Right atrium auricular region (tissue), 2 donors: ENCODE measurements around the gene UBTD1. TPM values are rescaled to one million over a fixed set of nuclear protein-coding genes. Genes with fewer than 3 reads are reported as not detected.
"Not testable (repeated sequence)": the region's sequence is repeated elsewhere in the genome, so short reads cannot be mapped to it uniquely, and the experiment has no call there.

Source experiments
- DNase-seq: peaks from one replicate; pipeline ENCODE4 v3.0.0-alpha.2; 2019; ENCODE audit warnings: low spot score
- H3K27ac ChIP-seq, 2 donors: fragments of 200-600 bp; sonication (generic); 1 replicate in 1 of 2; 2 replicates in 1 of 2; pipeline ENCODE4 v1.5.1; 2016 to 2019
- H3K27me3 ChIP-seq, 2 donors: fragments of 200-600 bp; sonication (generic); one replicate each; pipeline versions ENCODE4 v1.5.1 to v1.6.0; 2017 to 2019
- H3K36me3 ChIP-seq: fragments of 200-600 bp; sonication (generic); one replicate; pipeline ENCODE4 v1.5.1; 2016
- H3K4me1 ChIP-seq, 2 donors: fragments of 200-600 bp; sonication (generic); one replicate each; pipeline versions ENCODE4 v1.5.1 to v1.6.0; 2017 to 2019
- H3K4me3 ChIP-seq, 2 donors: fragments of 200-600 bp; sonication (generic); 1 replicate in 1 of 2; 2 replicates in 1 of 2; pipeline ENCODE4 v1.5.1; 2017 to 2019; ENCODE audit warnings: mild to moderate bottlenecking in 1 of 2, moderate library complexity in 1 of 2
- H3K9me3 ChIP-seq, 2 donors: fragments of 200-600 bp; sonication (generic); one replicate each; pipeline ENCODE4 v1.5.1; 2019
- total RNA-seq, 2 donors: library from RNA; depleted of rRNA; stranded (reverse); fragments of >200 nt; gene quantifications; one replicate each; pipeline ENCODE4 v1.1.0, GENCODE V29; 2016
- TF ChIP-seq, protein P1 (sequence below), 2 donors: fragments of 200-600 bp; sonication (generic); IDR thresholded peaks; one replicate each; pipeline ENCODE4 v1.5.1; 2019; ENCODE audit warnings: antibody characterized with exemption in 2 of 2

Gene UBTD1
- total RNA-seq, 2 donors from 2014 or later: 26.7 to 30.7 TPM

DNA sequence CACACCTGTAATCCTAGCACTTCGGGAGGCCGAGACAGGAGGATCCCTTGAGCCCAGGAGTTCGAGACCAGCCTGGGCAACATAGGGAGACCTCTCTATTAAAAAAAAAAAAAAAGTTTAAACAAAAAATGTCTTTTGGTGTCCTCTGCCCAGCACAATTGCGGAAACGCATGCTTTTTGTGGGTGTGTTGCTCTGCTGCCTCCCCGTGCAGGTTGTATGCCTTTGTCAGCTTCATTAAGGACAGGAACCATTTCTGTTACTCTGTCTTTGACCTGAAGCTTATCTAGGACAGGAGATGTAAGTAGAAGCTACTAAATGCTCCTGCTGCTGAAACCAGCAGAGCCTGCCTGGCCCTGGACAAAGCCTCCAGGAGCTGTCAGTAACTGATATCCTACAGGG is 52.5 kb downstream of the UBTD1 start:
- no peak for DNase-seq
- no peak overlapping the region for H3K27ac ChIP-seq

DNA sequence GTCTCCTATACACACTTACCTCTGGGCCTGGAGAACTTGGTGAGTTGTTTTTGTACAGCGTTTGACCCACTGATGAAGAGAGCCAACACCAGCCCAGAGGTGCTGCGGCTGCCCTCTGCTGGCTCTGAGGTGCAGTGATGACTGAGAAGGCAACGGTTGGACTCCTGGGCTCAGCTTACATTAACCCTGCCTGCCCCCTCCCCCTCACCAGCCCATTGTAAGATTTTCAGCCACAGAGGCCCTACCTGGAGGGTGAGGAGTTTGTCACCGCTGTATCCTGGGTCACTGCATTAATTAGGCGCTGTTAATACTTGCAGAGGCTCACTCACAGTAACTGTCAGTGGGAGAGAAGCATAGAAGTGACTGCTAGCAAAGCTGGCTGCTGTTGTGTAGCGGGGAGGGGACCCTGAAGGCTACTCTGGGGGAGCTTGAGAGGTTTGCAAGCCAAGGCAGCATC is 54.9 kb downstream of the UBTD1 start:
- TF ChIP-seq, protein P1, sequence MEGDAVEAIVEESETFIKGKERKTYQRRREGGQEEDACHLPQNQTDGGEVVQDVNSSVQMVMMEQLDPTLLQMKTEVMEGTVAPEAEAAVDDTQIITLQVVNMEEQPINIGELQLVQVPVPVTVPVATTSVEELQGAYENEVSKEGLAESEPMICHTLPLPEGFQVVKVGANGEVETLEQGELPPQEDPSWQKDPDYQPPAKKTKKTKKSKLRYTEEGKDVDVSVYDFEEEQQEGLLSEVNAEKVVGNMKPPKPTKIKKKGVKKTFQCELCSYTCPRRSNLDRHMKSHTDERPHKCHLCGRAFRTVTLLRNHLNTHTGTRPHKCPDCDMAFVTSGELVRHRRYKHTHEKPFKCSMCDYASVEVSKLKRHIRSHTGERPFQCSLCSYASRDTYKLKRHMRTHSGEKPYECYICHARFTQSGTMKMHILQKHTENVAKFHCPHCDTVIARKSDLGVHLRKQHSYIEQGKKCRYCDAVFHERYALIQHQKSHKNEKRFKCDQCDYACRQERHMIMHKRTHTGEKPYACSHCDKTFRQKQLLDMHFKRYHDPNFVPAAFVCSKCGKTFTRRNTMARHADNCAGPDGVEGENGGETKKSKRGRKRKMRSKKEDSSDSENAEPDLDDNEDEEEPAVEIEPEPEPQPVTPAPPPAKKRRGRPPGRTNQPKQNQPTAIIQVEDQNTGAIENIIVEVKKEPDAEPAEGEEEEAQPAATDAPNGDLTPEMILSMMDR (IDR thresholded peaks at IDR 0.05): peak; percentile 56 to 87

More for the DNA sequence above, 52.5 kb downstream of the UBTD1 start:
- no peaks in the 10 kb centered on the region for H3K27me3 ChIP-seq
- no peaks in the 10 kb centered on the region for H3K9me3 ChIP-seq
- H3K4me3 ChIP-seq: no peak overlapping the region
- H3K4me1 ChIP-seq: peaks cover 0 to 52% of the 10 kb centered on the region in 2 donors
- H3K36me3 ChIP-seq: no peaks in the 10 kb centered on the region
- TF ChIP-seq, protein P1 (IDR thresholded peaks at IDR 0.05): no peak

DNA sequence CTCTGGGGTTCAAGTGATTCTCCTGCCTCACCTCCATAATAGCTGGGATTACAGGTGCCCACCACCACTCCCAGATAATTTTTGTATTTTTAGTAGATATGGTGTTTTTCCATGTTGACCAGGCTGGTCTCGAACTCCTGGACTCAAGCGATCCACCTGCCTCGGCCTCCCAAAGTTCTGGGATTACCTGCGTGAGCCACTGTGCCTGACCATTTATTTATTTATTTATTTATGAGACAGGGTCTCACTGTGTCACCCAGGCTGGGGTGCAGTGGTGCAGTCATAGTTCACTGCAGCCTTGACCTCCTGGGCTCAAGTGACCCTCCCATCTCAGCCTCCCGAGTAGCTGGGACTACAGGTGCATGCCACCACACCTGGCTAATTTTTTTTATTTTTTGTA is 55.6 kb downstream of the UBTD1 start:
- H3K9me3 ChIP-seq, H3K27ac ChIP-seq, H3K36me3 ChIP-seq, DNase-seq, H3K27me3 ChIP-seq, H3K4me3 ChIP-seq: not testable (repeated sequence)
- H3K4me1 ChIP-seq: peaks cover 0 to 24% of the 10 kb centered on the region in 2 donors

More for the DNA sequence above, 54.9 kb downstream of the UBTD1 start:
- no peak overlapping the region for H3K27ac ChIP-seq
- no peaks in the 10 kb centered on the region for H3K9me3 ChIP-seq
- no peaks in the 10 kb centered on the region for H3K27me3 ChIP-seq
- H3K4me1 ChIP-seq: peaks cover 0 to 31% of the 10 kb centered on the region in 2 donors
- DNase-seq: peak; percentile 78
- H3K4me3 ChIP-seq: no peak overlapping the region
- H3K36me3 ChIP-seq: no peaks in the 10 kb centered on the region

DNA sequence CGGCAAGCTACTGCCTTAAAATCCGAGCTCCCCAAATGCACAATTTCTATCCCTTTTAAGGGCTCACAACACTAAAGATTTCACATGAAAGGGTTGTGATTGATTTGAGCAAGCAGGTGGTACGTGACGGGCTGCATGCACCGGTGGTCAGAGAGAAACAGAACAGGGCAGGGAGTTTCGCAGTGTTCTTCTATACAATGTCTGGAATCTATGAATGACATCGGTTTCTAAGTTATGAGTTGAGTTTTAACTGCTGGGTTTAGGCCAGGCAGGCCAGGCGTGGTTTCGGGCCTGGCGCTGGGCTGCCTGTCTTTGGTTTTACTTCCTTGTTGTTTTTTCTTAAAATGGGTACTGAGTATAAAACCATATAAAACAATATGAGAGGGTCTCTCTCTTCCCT is 56.8 kb downstream of the UBTD1 start:
- not testable (repeated sequence) for H3K27ac ChIP-seq, H3K27me3 ChIP-seq, H3K4me3 ChIP-seq, DNase-seq, H3K36me3 ChIP-seq, H3K9me3 ChIP-seq
- H3K4me1 ChIP-seq: peaks cover 0 to 12% of the 10 kb centered on the region in 2 donors

DNA sequence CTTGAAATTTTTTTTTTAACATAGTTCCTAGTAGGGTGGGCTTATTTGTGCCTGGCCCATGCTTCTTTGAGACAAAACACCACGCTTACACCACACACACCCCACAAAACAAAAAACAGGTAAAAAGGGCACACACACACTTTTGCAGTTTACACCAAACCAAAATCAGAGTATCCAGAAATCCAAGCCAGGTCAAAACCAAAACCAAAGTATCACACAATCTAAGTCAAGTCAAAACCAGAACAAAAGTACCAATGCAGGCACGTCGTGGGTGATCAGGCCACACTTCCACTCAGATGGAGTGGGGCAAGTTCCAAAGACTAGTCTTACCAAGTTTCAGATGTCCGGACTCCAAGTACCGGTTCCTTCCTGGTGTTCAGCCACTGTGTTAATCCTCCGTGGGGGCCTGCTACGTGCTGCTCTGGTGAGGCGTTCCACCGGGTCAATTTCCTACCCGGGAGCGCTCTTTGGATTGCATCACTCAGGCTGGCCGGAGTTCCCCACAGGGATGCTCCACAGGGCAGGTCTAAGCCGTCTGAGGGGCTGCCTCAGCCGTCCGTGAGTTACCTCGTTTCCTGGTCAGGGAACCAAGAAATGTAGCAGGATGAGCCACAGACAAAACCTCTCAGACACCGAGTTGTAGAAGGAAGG is 62.1 kb downstream of the UBTD1 start:
- H3K36me3 ChIP-seq, H3K4me3 ChIP-seq, H3K4me1 ChIP-seq, H3K27me3 ChIP-seq, DNase-seq, H3K9me3 ChIP-seq, H3K27ac ChIP-seq: not testable (repeated sequence)

GRCh38 chr10:97561386-97562077 is 62.8 kb downstream of the UBTD1 start:
- not testable (repeated sequence) for H3K36me3 ChIP-seq, H3K4me1 ChIP-seq, H3K27ac ChIP-seq, H3K9me3 ChIP-seq, H3K27me3 ChIP-seq, DNase-seq, H3K4me3 ChIP-seq

- not testable (repeated sequence) for DNase-seq, H3K4me1 ChIP-seq, H3K36me3 ChIP-seq, H3K4me3 ChIP-seq, H3K9me3 ChIP-seq, H3K27ac ChIP-seq, H3K27me3 ChIP-seq
These were observed 63.6 kb downstream of the UBTD1 start for GRCh38 chr10:97562329-97562728.

DNA sequence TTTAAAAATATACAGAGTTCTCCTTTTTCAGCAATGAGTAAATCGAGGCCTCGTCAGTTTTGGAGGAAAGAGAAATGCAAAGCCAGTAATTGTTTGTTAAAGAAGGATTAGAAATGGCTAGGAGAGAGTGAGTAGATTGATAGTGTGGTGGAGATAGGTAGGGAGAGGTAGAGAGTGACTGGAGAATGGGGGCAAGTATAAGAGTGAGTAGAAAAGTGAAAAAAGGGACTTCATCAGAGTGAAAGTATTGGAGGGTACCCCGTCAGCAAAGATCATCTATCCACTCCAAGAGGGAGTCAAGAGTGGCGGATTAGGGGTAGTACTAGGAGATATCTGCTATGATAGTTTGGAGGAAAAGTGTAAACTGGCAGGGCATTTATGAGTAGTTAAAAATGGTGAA is 64.6 kb downstream of the UBTD1 start:
- Histone ChIP-seq H3K27me3 (no peaks in the 10 kb centered on the region), H3K36me3 (peaks cover 5% of the 10 kb centered on the region), H3K4me1 (no peaks in the 10 kb centered on the region), H3K27ac (no peak overlapping the region), H3K9me3 (no peaks in the 10 kb centered on the region), H3K4me3 (no peak overlapping the region)
- TF ChIP-seq, protein P1 (IDR thresholded peaks at IDR 0.05): no peak
- DNase-seq: no peak
